GM18907 (cell line): Measurements from ENCODE around the gene DDHD1.
"Not testable (repeated sequence)": the region's sequence is repeated elsewhere in the genome, so short reads cannot be mapped to it uniquely, and the experiment has no call there.

Experiments used
- ATAC-seq: cut with Tn5 transposase; IDR thresholded peaks from one replicate; pipeline ENCODE4 v1.9.1; 2021; ENCODE audit warnings: mild to moderate bottlenecking, moderate library complexity; ENCODE audit not compliant: unreplicated experiment

DDHD1 gene

DNA sequence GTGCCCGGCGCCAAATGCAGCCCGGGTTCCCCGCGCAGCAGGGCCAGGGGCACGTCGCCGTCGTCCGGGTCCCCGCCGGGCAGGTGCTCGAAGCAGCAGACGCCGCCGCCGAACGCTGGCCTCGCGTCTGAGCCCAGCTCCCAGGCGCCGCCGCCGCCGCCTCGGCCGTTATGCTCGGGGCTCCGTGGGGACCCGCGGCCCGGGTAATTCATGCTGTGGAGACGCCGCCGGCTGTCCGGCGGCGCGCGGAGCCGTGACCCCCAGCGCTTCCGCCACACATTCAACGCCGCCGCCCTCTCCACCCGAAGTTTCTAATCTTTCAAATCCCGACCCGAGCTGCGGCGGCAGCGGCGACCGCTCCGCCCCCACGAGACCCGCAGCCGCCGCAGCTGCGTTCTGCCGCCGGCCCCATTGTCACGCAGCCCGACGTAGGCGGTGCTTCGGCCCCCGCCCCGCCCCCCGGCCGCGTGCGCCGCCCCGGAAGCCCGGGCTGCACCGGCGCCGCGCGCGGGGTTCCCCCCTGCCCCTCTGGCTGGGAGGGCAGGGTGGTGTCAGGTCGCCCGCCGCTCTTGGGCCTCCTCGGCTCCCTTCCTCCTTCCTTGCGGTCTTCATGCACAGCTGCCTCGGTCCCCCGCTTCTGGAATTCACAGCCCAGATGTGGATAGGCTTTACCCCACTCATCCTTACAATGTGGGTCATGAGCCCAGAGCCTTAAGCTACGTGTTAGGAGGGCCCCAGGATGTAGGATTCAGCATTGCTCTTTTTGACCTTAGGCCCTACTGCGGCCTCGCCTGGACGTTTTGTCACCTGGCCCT lies at the start of gene DDHD1:
TSS of gene DDHD1 (minus strand) at position 437 of the 815 bp plus-strand sequence. CDS start at position 212, 225 bp downstream.
- ATAC-seq = peak; percentile 72

DNA sequence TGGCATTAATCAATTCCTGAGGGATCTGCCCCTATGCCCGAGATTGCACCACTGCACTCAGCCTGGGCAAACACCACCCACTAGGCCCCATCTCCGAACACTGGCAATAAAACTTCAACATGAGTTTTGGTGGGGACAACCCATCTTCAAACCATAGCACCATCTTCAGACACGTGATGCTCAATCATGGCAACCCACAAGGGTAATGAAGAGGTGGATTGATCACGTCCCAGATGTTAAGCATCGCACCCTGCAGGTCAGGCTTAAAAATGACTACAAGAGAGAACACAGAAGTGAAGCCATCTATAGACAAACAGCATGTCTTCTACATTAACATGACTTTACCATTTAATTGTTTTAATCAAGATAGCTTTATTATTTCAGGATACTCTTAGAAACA lies 42.8 kb upstream of the DDHD1 start:
- no peak for ATAC-seq

DNA sequence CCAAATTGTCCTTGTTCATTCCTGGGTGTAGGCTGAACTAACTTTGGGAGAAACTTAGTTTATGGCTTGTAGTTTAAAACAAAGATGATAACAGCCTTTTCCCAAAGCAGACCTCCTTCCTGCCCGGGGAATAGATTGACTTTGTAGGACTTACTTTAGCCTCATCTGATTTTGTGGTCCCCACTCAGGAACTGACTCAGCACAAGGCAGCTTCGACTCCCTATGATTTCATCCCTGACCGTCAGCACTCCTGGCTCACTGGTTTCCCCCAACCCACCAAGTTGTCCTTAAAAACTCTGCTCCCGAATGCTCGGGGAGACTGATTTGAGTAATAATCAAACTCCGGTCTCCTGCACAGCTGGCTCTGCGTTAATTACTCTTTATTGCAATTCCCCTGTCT lies 40.1 kb upstream of the DDHD1 start:
- ATAC-seq = no peak

DNA sequence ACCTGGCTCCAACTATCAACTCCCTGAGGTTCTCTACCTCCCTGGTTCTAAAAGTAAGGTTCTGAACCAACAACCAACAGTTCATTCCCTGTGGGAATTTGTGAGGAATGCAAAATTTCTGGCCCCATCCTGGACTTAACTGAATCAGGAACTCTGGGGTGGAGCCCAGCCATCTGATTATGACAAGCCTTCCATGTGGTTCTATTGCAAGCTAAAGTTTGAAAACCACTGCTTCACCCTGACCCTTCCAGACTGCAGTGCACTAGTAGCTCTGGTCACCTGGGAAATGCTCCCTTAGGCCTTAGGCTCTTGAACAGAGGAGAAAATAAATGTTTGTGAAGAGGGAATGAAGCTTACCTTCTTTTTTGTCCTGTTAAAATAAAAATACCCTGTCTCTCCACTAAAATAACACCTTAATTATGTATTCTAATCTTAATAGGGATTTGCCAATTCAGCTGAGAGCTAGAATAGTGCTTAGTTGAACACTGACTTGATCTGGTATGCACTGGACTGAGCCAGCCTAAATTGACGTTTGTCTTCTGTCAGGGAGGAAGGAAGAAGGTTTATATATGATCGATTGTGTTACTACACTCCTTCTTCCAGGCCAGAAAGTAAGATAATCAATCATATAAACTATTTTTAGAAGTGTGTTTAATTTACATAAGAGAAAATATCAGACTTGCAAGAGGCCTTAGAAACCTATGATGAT lies 39.1 kb upstream of the DDHD1 start:
- no peak for ATAC-seq

DNA sequence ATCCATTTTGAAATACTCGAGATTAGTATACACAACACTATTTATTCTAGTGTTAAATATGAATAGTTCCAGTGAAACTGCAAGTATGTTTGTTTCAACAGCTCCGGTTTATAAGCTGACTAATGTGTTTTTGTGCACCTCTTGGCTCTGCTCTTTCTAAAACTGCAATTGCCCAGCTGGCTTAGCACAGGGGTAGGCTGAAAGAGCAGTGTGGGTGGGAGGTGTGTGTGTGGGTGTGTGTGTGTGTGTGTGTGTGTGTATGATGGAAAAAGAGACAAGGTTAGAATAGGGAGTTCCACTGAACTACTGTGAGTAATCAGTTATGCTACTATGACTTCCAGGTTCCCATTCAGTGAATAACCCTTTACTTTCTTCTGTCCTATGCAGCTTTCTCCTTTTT lies 37.8 kb upstream of the DDHD1 start:
- no peak for ATAC-seq

DNA sequence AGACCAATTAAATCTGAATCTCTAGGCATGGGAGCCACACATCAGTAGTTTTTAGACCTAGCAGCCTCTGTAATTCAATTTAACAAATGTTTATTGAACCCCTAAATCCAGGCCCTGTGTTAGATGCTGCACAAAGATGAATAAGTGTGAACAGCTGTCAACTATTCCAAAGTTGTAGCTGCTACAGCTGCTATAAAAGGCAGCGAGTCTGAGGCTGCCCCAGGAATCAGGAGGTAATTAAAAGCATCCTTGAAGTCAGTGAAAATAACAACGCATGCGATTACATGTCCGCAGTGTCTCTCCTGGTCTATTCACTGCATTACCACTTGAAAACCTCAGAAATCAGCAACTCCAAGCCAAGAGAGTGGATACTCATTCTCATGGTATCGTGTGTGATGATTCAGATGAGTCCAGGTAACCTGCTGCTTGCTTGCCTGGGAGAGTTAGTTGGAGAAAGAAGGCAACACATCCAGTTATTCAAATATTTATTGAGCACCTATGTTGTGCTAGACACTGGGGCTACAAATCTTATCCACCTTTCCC lies 34.9 kb upstream of the DDHD1 start:
- ATAC-seq = no peak

DNA sequence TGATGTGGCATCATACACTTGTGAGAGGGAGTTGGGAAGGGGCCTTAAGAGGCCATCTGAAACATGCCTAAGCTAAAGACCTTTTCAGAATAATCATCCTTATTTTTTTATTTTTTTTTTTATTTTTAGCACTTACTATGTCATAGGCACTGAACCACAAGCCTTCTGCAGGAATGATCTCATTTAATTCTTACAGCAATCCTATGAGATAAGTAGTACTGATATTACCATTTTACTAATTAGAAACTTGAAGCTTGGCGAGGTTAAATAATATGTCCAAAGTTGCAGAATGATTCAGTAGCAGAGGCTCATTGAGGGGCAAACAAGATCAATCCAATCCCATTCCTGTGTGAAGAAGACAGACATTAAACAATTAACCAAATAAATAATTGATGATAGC lies 33.4 kb upstream of the DDHD1 start:
- no peak for ATAC-seq

DNA sequence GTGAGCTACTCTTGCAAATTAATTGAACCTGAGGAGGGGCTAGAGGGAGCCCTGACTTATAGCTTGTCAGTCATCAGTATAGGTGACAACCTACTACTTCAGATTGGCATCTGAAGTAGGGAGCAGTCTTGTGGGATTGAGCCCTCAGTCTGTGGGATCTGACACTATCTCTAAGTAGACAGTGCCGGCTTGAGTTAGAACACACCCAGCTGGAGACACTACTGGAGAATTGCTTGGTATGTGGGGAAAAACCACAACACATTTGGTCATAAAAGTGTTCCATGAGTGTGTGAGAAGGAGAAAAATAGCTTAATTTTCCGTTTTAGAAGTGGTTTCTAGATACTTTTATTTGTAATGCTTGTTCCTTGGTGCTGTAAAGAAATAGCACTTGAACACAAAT lies 30.5 kb upstream of the DDHD1 start:
- ATAC-seq = no peak

DNA sequence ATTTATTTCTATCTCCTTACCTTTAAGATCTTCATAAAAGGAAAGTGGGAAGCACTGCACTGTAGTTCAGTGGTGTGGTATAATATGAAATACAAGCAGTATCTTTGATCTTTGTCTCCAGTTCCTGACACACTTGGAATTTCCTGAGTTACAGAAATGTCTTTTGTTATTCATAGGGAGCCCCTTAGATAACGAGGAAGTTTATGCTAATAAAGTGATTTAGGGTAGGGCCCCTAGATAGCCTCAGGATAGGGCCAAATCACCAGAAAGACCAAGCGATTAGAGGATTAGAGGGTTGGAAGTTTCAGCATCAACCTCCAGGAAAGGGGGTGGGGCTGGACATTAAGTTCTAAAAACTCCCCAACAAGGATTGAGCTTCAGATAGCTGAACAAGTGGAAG lies 29.9 kb upstream of the DDHD1 start:
- no peak for ATAC-seq

DNA sequence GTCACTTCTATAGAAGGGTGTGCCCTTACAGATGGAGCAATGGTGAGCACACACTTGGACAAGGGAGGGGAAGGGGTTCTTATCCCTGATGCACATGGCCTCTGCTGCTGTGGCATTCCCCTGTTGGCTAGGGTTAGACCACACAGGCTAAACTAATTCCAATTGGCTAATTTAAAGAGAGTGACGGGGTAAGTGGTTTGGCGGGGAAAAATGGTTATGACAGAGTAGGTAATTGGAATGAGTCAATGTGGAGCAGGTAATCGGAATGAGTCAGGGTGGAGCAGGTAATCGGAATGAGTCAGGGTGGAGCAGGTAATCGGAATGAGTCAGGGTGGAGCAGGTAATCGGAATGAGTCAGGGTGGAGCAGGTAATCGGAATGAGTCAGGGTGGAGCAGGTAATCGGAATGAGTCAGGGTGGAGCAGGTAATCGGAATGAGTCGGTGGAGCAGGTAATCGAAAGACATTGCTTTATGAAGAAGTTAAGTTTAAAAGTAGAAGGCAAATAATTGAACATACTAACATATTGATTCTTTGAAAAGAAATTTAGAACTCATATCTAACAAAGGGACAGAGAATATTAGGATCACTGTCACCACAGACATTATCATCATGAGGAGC lies 28.4 kb upstream of the DDHD1 start:
- not testable (repeated sequence) for ATAC-seq

DNA sequence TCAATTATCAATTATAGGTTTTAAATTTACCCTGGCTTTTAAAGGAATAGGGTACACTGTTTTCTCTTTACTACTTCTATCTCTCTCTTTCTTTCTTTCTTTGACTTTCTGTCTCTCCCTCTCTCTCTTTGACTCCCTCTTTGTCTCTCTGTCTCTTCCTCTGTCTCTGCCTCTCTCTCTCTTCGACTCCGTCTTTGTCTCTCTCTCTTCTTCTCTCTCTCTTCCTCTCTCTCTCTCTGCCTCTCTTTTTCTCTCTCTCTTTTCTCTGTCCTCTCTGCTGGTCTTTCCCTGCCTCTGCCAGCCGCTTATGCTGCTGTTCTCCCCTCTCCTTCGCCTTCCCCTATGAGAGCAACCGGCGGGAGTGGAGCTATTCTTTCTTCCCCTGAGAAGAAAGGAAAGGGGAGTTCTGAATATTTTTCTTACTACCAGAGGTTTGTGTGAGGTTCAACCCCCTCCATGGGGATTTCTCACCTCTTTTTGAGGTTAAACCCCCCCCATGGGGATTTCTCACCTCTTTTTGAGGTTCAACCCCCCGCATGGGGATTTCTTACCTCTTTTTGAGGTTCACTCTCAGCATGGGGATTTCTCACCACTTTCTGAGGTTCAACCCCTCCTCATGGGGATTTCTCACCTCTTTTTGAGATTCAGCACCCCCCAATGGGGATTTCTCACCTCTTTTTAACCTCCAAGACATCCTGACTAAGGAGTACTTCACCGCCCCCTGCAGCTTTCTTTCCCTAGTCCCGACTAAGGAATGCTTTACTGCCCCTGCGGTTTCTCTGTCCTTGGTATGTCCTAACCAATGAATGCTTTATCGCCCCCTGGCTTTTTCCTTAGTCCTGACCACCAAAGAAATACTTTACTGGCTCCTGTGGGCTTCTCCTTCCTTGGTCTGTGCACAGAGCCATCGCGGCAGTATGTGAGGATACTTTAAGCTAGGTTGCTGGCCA lies 27.4 kb upstream of the DDHD1 start:
- no peak for ATAC-seq

DNA sequence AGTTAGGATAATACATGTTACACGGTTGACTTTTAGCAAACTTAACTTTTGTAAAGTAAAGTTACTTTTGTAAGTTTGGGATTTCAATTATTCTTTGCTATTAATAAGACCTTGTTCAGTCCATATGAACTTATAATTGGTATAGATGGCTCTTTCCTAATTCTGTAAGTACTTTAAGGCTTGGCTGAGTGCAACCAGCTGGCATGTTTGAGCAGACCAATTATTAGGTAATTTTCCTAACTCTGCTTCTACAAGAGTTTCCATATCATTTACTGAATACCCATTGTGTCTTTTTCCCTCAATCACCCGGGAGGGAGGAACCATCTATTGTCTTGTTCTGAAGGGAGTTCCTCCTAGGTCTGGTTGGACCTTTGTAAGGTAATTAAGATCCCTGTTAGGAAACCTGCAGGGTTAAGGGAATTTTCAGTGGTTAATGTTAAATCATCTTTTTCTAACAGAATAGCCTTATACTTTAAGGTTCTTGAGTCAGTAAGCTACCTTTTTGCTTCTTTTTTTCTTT lies 26.4 kb upstream of the DDHD1 start:
- not testable (repeated sequence) for ATAC-seq

DNA sequence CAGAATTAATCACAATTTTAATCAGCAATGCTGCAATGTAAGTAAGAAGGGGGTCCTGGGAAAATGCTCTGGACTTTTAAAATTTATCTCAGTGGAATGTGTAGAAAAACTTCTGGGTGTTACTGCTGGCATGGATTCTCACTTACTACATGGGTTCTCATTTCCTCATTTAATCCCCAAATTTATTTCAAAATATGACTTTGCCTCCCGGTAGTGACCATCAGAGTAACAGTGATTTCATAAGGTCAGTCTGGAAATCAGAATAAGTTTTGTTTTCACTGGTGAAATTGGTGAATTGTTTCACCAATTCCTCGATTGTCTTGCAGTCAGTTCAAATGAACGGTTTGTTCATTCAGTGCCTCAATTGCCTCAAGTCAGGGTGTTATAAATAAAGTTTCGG lies 22.3 kb upstream of the DDHD1 start:
- ATAC-seq = no peak

DNA sequence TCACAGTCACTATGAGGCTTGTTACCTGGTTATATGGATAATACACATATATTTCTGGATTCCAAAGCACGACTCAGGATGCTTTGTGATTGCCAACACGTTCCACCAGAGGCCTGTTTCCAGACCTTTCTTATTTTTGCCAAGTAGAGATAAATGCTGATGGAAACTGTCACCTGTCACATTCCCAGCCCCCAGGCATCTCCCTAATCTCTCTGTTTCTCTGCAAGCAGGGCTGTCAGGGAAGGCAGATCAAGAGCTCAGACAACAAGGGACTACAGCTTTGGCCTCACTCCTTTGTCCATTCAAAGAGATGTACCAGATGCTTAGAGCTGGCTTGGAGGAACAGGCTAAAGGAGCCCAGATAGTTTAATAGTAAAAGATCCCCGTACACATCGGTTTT lies 21.8 kb upstream of the DDHD1 start:
- ATAC-seq = no peak

DNA sequence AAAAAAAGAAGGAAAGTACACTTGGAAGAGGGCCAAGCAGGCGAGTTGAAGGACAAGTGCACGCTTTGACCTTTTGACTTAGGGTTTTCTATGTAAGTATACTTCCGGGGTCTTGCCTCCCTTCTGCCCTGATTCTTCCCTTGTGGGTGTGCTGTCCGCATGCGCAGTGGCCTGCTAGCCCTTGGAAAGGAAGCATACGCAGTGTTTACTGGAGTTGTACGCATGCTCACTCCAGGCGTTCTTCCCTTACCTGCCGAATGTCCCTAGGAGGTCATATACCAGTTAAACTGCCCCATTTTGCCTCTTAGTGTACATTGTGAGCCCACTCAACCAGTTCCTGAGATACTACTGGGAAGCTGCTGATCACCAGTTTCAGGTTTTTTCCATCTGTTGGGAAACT lies 15.7 kb upstream of the DDHD1 start:
- ATAC-seq = no peak

DNA sequence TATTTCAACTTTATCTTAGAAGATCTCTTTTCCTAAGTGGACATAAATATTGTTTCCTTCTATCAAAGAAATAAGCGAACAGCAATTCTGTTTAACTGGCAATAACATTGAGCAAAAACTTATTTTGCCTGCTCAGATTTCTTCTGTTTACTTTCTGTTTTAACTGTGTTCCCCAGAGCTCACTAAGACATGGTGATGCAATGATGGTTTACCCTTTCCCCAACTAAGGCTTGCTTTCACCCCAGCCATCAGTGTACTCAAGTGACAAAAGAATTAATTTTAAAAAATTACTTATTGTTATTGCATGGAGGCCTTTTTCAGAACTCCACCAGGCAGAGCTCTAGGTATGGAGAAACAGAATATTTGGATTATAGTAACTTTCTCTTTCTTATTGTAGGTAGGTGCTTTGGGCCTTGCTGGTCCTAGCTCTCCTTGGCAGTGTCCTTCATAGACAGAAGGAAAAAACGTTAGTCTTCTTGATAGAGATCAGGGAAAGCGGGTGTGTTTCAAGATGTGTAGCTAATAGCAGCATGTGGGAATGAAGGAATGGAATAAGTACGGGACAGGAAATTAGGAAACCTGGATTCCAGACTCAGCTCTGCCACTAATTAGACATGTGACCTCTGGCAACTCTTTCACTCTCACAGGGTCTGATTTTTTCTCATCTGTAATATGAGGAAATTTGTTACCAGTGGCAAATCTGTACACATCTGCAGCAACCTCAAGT lies 14.6 kb upstream of the DDHD1 start:
- no peak for ATAC-seq

DNA sequence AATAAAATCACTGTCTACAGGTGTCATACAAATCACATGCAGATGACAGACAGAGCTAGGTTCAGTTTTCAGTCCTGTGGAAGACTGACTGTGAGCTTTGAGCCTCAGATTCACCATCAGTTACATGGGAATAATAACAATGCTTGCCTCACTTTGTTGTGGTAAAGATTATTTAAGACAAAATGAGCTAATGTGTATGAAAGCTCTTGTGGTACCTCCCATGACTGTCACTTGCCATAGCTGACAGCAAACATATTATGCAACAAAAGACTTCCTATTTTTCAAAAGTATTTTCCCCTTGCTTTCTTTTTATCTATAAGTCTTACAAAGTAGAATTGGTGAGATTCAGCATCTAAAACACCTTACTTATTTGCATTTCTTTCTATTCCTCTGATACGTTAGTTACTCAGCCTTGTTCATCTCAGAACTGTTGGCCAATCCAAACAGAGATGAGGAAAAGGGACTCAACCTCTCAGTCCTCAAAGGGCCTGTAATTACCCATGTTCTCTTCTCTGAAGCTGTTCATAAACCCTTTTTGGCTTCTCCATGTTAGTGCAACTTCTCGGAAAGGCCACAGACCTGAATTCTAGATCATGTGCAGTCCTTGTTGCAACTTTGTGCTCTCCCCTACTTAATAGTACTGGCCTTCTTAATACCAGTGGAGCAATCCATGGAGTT lies 8.8 kb upstream of the DDHD1 start:
- ATAC-seq = no peak

DNA sequence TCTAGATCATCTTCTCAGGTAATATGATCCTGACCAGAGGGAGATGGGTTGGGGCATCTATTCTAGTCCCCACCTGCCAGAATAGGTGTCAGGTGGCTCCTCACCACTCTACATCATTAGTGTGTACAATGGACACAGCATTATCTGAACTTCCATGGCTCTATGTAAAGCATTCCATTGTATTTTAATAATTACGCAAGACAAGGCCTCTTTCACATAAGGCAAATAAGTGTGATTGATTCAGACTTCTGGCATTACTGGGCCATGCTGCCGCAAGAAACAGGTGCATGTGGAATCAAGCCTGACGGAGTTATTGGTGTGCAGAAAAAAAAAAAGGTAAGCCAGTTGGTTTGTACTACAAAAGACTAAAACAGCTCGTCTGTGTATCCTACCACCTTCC lies 3.1 kb upstream of the DDHD1 start:
- ATAC-seq = no peak

DNA sequence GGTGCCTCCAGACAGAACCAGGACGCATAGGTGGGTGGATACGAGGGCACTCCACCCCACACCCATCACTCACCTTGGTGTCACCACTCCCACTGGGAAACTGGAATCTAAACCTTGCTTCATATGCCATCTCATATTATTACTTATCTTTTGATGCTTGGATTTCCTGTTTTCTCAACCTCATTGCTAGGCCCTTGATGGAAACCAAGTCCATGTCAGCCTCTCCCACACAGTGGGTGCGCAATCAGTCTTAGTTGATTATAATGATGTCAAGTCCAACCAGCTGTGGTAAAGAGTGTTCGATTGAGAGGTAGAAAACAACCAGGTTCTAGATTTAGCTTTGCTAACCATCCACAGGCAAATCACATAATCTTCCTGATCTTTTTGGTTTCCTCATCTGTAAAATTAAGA lies 584 bp upstream of the DDHD1 start:
- no peak for ATAC-seq
